ENCODE measurements around the gene CA14.

- no peak for TF ChIP-seq POLR2A (IDR thresholded peaks at IDR 0.05; ENCODE audit: low read depth)
- TF ChIP-seq CTCF (IDR thresholded peaks at IDR 0.05) = peak; percentile 23 to 49 (median 28)
- TF ChIP-seq EP300 (IDR thresholded peaks at IDR 0.05) = no peak
Observed at GRCh38 chr1:150221552-150221951, 36.0 kb upstream of the CA14 start.

All from esophagus muscularis mucosa (tissue), 4 donors.